GM12878 (cell line): ENCODE results near the gene ARHGAP15. TPM values are rescaled to one million over a fixed set of nuclear protein-coding genes. Genes with fewer than 3 reads are reported as not detected.

ENCODE experiments used
- ATAC-seq: fragments of 200-7000 bp; cut with Tn5 transposase; 3 replicates; pipeline ENCODE4 v1.9.1; 2020; ENCODE audit warnings: mild to moderate bottlenecking, moderate library complexity
- BruUV-seq: library from RNA; stranded (reverse); fragments of 400-500 nt; replicated peaks from 2 replicates; lab custom pipeline; 2021; lab: Mats Ljungman, UMichigan
- CTCF ChIA-PET: fragments of 300-600 bp; sonication (Branson Sonifier 250); formaldehyde crosslinking; extraction: SDS; loops from one replicate; lab custom pipeline; 2021; ENCODE audit warnings: inconsistent platforms; lab: Yijun Ruan, JAX
- POLR2A ChIA-PET: fragments of 350-600 bp; formaldehyde crosslinking; extraction: SDS; loops from one replicate; lab custom pipeline; 2021; ENCODE audit warnings: inconsistent platforms; lab: Charles Lee
- RAD21 ChIA-PET: fragments of 300-600 bp; sonication (Branson Sonifier 250); formaldehyde crosslinking; loops from one replicate; lab custom pipeline; 2023; ENCODE audit warnings: antibody characterized with exemption; ENCODE audit not compliant: unreplicated experiment; lab: Charles Lee
- SMC1A ChIA-PET: fragments of 300-600 bp; sonication (Branson Sonifier 250); formaldehyde crosslinking; loops from one replicate; lab custom pipeline; 2023; ENCODE audit not compliant: unreplicated experiment, uncharacterized antibody; lab: Charles Lee
- DNase-seq: peaks from one replicate; pipeline ENCODE4 v3.0.0-alpha.2; 2011; ENCODE audit warnings: low read depth, low spot score
- FAIRE-seq: peaks from 3 replicates; lab custom pipeline; 2011; peaks lifted over from hg19 to GRCh38; lab: Jason Lieb, UNC
- H2AFZ ChIP-seq: 2 replicates; pipeline ENCODE4 v1.6.0; 2011; ENCODE audit warnings: low read depth, low read length, control low read depth; ENCODE audit not compliant: control insufficient read depth
- H3K27ac ChIP-seq: 2 replicates; pipeline ENCODE4 v1.5.1; 2011; ENCODE audit warnings: control low read depth; ENCODE audit not compliant: control insufficient read depth, insufficient read depth
- H3K27me3 ChIP-seq, 2 experiments: replicated peaks in 1 of 2; 2 replicates each; pipeline versions ENCODE4 v1.6.0 to v1.6.1; 2011; ENCODE audit warnings: low read length in 1 of 2; ENCODE audit not compliant: control insufficient read depth in 2 of 2, insufficient read depth in 2 of 2
- H3K36me3 ChIP-seq, 2 experiments: 2 replicates each; pipeline ENCODE4 v1.5.1; 2011; ENCODE audit warnings: low read length in 1 of 2; ENCODE audit not compliant: control insufficient read depth in 2 of 2, insufficient read depth in 2 of 2
- H3K4me1 ChIP-seq: 2 replicates; pipeline ENCODE4 v1.6.1; 2011; ENCODE audit warnings: mild to moderate bottlenecking, low read length, moderate library complexity, mixed read lengths; ENCODE audit not compliant: control insufficient read depth, insufficient read depth
- H3K4me2 ChIP-seq: 2 replicates; pipeline ENCODE4 v1.6.0; 2011; ENCODE audit warnings: control low read depth; ENCODE audit not compliant: control insufficient read depth, insufficient read depth
- H3K4me3 ChIP-seq: fragments of 200-600 bp; sonication (generic); 2 replicates; pipeline ENCODE4 v1.5.1; 2016
- H3K79me2 ChIP-seq: 2 replicates; pipeline ENCODE4 v1.6.0; 2011; ENCODE audit warnings: low read length; ENCODE audit not compliant: control insufficient read depth, insufficient read depth
- H3K9ac ChIP-seq: 2 replicates; pipeline ENCODE4 v1.8.0; 2011; ENCODE audit warnings: low read length, control low read depth, mixed read lengths; ENCODE audit not compliant: control insufficient read depth, insufficient read depth
- H3K9me3 ChIP-seq: replicated peaks from 3 replicates; pipeline ENCODE4 v1.5.1; 2011; ENCODE audit warnings: mild to moderate bottlenecking, low read length; ENCODE audit not compliant: control insufficient read depth, insufficient read depth
- H4K20me1 ChIP-seq: 2 replicates; pipeline ENCODE4 v1.6.0; 2011; ENCODE audit not compliant: control insufficient read depth, insufficient read depth
- CBFB ChIP-seq: IDR thresholded peaks from 2 replicates; pipeline ENCODE4 v1.6.1; 2016; ENCODE audit warnings: antibody characterized with exemption, low read depth
- CEBPB ChIP-seq, 2 experiments: fragments of 150-350 bp in 1 of 2; IDR thresholded peaks; 2 replicates each; pipeline ENCODE4 v1.6.1; 2012 to 2014; ENCODE audit warnings: low read depth in 2 of 2, low read length in 2 of 2, borderline replicate concordance in 1 of 2, inconsistent platforms in 1 of 2
- CHD1 ChIP-seq: IDR thresholded peaks from 2 replicates; pipeline ENCODE4 v1.6.1; 2012; ENCODE audit warnings: low read depth, low read length, improper control_type of control experiment
- EGR1 ChIP-seq, 2 experiments: IDR thresholded peaks; 1 replicate in 1 of 2; 2 replicates in 1 of 2; pipeline ENCODE4 v1.6.1; 2011 to 2012; ENCODE audit warnings: low read depth in 2 of 2, low read length in 2 of 2, borderline replicate concordance in 1 of 2, mild to moderate bottlenecking in 1 of 2, moderate library complexity in 1 of 2
- EP300 ChIP-seq, 2 experiments: fragments of 150-350 bp in 1 of 2; IDR thresholded peaks; 2 replicates each; pipeline ENCODE4 v1.6.1; 2011 to 2012; ENCODE audit warnings: low read depth in 2 of 2, low read length in 2 of 2, borderline replicate concordance in 1 of 2, improper control_type of control experiment in 1 of 2, inconsistent platforms in 1 of 2; ENCODE audit not compliant: control insufficient read depth in 1 of 2
- IKZF2 ChIP-seq, 2 experiments: fragments of 450-650 bp; IDR thresholded peaks; 2 replicates each; pipeline ENCODE4 v1.6.1; 2017; ENCODE audit warnings: mild to moderate bottlenecking in 2 of 2, moderate library complexity in 2 of 2
- KAT2A ChIP-seq: conservative IDR thresholded peaks from 2 replicates; pipeline ENCODE4 v1.6.1; 2011; ENCODE audit warnings: low read depth, low read length; ENCODE audit not compliant: control insufficient read depth
- KLF5 ChIP-seq: fragments of 450-650 bp; IDR thresholded peaks from 2 replicates; pipeline ENCODE4 v1.6.1; 2014; ENCODE audit warnings: mild to moderate bottlenecking; ENCODE audit not compliant: partially characterized antibody
- LARP7 ChIP-seq: fragments of 450-650 bp; IDR thresholded peaks from 2 replicates; pipeline ENCODE4 v1.6.1; 2017; ENCODE audit warnings: mild to moderate bottlenecking
- PAX8 ChIP-seq: fragments of 450-650 bp; IDR thresholded peaks from 2 replicates; pipeline ENCODE4 v1.6.1; 2017; ENCODE audit warnings: mild to moderate bottlenecking, moderate library complexity
- SUPT20H ChIP-seq: IDR thresholded peaks from 2 replicates; pipeline ENCODE4 v1.6.1; 2011; ENCODE audit warnings: low read depth, mild to moderate bottlenecking, low read length, moderate library complexity, borderline replicate concordance; ENCODE audit not compliant: control insufficient read depth
- ZNF24 ChIP-seq: fragments of 450-650 bp; IDR thresholded peaks from 2 replicates; pipeline ENCODE4 v1.6.1; 2017; ENCODE audit warnings: antibody characterized with exemption, mild to moderate bottlenecking
- WGBS: methylation state at CpG from one replicate; pipeline ENCODE4 v1.1.6; 2016; ENCODE audit warnings: low lambda C conversion rate; ENCODE audit not compliant: insufficient replicate concordance, insufficient coverage; ENCODE audit errors: missing lambda C conversion rate; 5-methylcytosine and 5-hydroxymethylcytosine counted together
- in situ Hi-C: fragments of 300-500 bp; cut with MboI; formaldehyde crosslinking; loops from 9 replicates; pipeline ENCODE4 v1.14.3; 2018; ENCODE audit warnings: mixed read lengths
- intact Hi-C: fragments of 100-400 bp; cut with micrococcal nuclease; formaldehyde crosslinking; loops from one replicate; pipeline ENCODE4 v1.14.2; 2022; ENCODE audit not compliant: unreplicated experiment
- polyA plus RNA-seq, 11 experiments: library from polyadenylated mRNA; depleted of rRNA in 4 of 11; unstranded in 6 of 11; stranded (reverse) in 5 of 11; fragments of >200 nt; fragmentation: Nextera tagmentation in 4 of 11; fragmentation: Illumina TruSeq in 1 of 11; extraction: Ambion mirVana in 4 of 11; extraction: Trizol in 1 of 11; gene quantifications; 1 replicate in 1 of 11; 2 replicates in 10 of 11; pipeline versions ENCODE4 v1.2.1 to v1.2.3, GENCODE V29; 2011 to 2016; ENCODE audit warnings: inconsistent platforms in 2 of 11, missing spikeins in 2 of 11, low read depth in 1 of 11
- total RNA-seq, 4 experiments: library from RNA; depleted of rRNA in 3 of 4; stranded (reverse); fragments of >200 nt in 3 of 4; fragmentation: Illumina TruSeq in 1 of 4; extraction: Trizol in 1 of 4; gene quantifications; 2 replicates each; pipeline versions ENCODE4 v1.2.1 to v1.2.3, GENCODE V29; 2013 to 2021
- TF ChIP-seq, protein P1 (sequence below): IDR thresholded peaks from 2 replicates; pipeline ENCODE4 v1.6.1; 2012; ENCODE audit warnings: mild to moderate bottlenecking, low read depth, low read length
- TF ChIP-seq, protein P2 (sequence below): fragments of 450-650 bp; IDR thresholded peaks from 2 replicates; pipeline ENCODE4 v1.6.1; 2017; ENCODE audit warnings: mild to moderate bottlenecking, moderate library complexity
- TF ChIP-seq, protein P3 (sequence below): fragments of 450-650 bp; IDR thresholded peaks from 2 replicates; pipeline ENCODE4 v1.6.1; 2016; ENCODE audit warnings: mild to moderate bottlenecking

Gene ARHGAP15
- total and polyA plus RNA-seq, 10 of the 15 experiments (the other 5 are each of a cell fraction or from before 2014, with no cell fraction given), result 38.0 to 92.6 (median 66.7) TPM

DNA sequence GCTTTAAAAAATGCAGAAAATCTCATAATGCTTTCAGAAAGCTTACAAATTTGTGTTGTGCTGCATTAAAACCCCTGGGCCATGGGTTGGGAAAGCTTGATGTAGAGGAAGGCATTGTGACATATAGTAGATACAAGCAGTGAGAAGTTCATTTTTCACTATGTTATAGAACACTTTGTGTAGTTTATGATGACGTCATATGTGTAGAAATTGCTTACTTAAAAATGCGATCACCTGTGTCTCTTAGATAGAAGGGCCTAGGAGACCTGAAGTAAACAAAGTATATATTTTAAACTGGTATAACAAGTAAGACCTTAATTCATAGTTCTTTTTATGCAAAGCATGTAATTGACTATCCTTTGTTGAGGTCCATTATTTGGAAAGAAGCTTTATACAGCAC lies 393.5 kb downstream of the ARHGAP15 start (continued):
- TF ChIP-seq, protein P1, sequence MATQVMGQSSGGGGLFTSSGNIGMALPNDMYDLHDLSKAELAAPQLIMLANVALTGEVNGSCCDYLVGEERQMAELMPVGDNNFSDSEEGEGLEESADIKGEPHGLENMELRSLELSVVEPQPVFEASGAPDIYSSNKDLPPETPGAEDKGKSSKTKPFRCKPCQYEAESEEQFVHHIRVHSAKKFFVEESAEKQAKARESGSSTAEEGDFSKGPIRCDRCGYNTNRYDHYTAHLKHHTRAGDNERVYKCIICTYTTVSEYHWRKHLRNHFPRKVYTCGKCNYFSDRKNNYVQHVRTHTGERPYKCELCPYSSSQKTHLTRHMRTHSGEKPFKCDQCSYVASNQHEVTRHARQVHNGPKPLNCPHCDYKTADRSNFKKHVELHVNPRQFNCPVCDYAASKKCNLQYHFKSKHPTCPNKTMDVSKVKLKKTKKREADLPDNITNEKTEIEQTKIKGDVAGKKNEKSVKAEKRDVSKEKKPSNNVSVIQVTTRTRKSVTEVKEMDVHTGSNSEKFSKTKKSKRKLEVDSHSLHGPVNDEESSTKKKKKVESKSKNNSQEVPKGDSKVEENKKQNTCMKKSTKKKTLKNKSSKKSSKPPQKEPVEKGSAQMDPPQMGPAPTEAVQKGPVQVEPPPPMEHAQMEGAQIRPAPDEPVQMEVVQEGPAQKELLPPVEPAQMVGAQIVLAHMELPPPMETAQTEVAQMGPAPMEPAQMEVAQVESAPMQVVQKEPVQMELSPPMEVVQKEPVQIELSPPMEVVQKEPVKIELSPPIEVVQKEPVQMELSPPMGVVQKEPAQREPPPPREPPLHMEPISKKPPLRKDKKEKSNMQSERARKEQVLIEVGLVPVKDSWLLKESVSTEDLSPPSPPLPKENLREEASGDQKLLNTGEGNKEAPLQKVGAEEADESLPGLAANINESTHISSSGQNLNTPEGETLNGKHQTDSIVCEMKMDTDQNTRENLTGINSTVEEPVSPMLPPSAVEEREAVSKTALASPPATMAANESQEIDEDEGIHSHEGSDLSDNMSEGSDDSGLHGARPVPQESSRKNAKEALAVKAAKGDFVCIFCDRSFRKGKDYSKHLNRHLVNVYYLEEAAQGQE, result no peak
- TF ChIP-seq KLF5, result no peak

DNA sequence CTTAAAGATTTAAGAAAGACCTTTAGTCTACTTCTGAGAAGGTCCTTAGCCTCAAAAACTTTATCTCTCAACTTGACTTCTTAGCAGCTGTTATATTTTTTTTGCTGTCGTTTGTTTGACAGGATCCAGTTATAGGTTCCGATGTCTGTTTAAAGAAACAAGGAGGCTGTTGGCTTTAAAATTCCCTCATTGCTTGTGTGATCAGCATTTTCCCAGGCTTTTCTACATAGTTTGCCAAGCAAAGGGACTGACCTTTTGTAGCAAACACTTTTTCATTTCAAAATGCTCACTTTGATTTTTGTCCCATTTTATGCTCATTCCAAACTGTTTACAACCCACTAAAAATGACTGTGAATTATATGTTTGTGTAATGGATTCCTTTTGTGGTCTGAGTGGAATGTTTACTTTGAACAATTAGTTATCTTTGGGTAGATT lies 394.9 kb downstream of the ARHGAP15 start:
- Histone ChIP-seq H2AFZ (no peak overlapping the region), H3K27me3 (no peaks in the 10 kb centered on the region), H3K9ac (no peak overlapping the region), H3K4me2 (no peak overlapping the region), H3K36me3 (peaks cover 0 to 4% of the 10 kb centered on the region in 2 experiments; a peak in 2 of 4 replicates), H3K79me2 (no peaks in the 10 kb centered on the region), H3K4me3 (no peak overlapping the region), H3K27ac (no peak overlapping the region), H4K20me1 (no peaks in the 10 kb centered on the region), H3K9me3 (no peaks in the 10 kb centered on the region), H3K4me1 (no peaks in the 10 kb centered on the region)
- FAIRE-seq (no peak), ATAC-seq (no peak), DNase-seq (no peak)
- SMC1A ChIA-PET, result no interaction called here
- POLR2A ChIA-PET, result no interaction called here
- no TSS peak for BruUV-seq
- intact Hi-C loops (no loop called here), in situ Hi-C loops (no loop called here)
- WGBS, result 90% methylated on average over 2 of the region's 2 CpGs
- RAD21 ChIA-PET, result no interaction called here
- CTCF ChIA-PET, result no interaction called here
- no peak for TF ChIP-seq CBFB
- TF ChIP-seq ZNF24, result no peak
- TF ChIP-seq KAT2A, result no peak
- no peak for TF ChIP-seq CHD1
- no peak for TF ChIP-seq EP300 (IDR thresholded peaks at IDR 0.05; ENCODE audit: borderline replicate concordance in 1 of 2, control insufficient read depth in 1 of 2, low read depth in 2 of 2, low read length in 2 of 2)
- TF ChIP-seq PAX8, result no peak
- TF ChIP-seq IKZF2 (IDR thresholded peaks at IDR 0.05), result no peak
- TF ChIP-seq CEBPB (IDR thresholded peaks at IDR 0.05; ENCODE audit: borderline replicate concordance in 1 of 2, low read depth in 2 of 2, low read length in 2 of 2), result no peak
- no peak for TF ChIP-seq EGR1 (IDR thresholded peaks at IDR 0.05; ENCODE audit: borderline replicate concordance in 1 of 2, low read depth in 2 of 2, low read length in 2 of 2)
- TF ChIP-seq SUPT20H, result no peak
- no peak for TF ChIP-seq LARP7
- TF ChIP-seq, protein P2, sequence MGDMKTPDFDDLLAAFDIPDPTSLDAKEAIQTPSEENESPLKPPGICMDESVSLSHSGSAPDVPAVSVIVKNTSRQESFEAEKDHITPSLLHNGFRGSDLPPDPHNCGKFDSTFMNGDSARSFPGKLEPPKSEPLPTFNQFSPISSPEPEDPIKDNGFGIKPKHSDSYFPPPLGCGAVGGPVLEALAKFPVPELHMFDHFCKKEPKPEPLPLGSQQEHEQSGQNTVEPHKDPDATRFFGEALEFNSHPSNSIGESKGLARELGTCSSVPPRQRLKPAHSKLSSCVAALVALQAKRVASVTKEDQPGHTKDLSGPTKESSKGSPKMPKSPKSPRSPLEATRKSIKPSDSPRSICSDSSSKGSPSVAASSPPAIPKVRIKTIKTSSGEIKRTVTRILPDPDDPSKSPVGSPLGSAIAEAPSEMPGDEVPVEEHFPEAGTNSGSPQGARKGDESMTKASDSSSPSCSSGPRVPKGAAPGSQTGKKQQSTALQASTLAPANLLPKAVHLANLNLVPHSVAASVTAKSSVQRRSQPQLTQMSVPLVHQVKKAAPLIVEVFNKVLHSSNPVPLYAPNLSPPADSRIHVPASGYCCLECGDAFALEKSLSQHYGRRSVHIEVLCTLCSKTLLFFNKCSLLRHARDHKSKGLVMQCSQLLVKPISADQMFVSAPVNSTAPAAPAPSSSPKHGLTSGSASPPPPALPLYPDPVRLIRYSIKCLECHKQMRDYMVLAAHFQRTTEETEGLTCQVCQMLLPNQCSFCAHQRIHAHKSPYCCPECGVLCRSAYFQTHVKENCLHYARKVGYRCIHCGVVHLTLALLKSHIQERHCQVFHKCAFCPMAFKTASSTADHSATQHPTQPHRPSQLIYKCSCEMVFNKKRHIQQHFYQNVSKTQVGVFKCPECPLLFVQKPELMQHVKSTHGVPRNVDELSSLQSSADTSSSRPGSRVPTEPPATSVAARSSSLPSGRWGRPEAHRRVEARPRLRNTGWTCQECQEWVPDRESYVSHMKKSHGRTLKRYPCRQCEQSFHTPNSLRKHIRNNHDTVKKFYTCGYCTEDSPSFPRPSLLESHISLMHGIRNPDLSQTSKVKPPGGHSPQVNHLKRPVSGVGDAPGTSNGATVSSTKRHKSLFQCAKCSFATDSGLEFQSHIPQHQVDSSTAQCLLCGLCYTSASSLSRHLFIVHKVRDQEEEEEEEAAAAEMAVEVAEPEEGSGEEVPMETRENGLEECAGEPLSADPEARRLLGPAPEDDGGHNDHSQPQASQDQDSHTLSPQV, result no peak
- TF ChIP-seq, protein P3, sequence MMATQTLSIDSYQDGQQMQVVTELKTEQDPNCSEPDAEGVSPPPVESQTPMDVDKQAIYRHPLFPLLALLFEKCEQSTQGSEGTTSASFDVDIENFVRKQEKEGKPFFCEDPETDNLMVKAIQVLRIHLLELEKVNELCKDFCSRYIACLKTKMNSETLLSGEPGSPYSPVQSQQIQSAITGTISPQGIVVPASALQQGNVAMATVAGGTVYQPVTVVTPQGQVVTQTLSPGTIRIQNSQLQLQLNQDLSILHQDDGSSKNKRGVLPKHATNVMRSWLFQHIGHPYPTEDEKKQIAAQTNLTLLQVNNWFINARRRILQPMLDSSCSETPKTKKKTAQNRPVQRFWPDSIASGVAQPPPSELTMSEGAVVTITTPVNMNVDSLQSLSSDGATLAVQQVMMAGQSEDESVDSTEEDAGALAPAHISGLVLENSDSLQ, result no peak
